GM12801 (cell line): ENCODE results near the gene ATP6V1E1.

ENCODE experiments used
- CTCF ChIP-seq: IDR thresholded peaks from one replicate; pipeline ENCODE4 v1.5.1; 2011; ENCODE audit warnings: control low read depth; ENCODE audit not compliant: insufficient read length; ENCODE audit errors: extremely low read depth

ATP6V1E1 gene

DNA sequence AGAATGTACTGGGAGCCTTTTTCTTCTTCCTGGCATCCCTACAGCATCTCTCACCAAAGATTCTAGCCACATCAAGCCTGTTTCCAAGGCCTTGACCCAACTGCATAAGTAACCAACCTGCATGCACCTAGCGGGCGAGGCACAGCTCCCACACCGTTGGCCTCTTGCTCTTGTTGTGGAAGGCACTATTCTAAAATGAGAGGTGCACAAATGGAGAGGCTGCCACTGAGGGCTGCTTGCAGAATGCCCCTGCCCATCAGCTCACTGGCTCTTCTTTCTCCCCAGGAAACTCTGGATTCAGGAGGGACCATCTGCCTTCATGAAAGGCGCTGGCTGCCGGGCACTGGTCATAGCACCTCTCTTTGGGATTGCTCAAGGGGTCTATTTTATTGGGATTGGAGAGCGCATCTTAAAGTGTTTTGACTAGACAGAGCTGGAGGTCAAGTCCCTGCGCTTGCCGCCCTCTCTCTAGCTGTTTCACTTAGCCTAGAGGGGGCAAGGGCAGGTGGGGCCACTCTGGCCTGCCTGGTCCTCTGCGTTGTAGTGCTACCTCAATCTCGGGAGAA, 38.7 kb downstream of the ATP6V1E1 start:
- no peak for TF ChIP-seq CTCF

DNA sequence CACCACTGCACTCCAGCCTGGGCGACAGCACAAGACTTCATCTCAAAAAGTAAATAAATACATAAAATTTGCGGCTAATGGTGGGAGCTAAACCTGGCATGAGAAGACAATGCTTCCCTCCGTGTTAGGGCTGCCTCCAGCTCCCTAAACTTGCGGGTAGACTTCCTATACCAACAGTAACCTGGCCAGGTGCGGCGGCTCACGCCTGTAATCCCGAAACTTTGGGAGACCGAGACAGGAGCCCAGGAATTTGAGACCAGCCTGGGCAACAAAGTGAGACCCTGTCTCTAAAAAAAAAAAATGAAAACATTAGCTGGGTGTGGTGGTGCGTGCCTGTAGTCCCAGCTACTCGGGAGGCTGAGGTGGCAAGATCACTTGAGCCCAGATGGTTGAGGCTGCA, 39.9 kb downstream of the ATP6V1E1 start:
- TF ChIP-seq CTCF: no peak

GRCh38 chr22:17587629-17588028, 40.9 kb downstream of the ATP6V1E1 start:
- TF ChIP-seq CTCF: no peak

DNA sequence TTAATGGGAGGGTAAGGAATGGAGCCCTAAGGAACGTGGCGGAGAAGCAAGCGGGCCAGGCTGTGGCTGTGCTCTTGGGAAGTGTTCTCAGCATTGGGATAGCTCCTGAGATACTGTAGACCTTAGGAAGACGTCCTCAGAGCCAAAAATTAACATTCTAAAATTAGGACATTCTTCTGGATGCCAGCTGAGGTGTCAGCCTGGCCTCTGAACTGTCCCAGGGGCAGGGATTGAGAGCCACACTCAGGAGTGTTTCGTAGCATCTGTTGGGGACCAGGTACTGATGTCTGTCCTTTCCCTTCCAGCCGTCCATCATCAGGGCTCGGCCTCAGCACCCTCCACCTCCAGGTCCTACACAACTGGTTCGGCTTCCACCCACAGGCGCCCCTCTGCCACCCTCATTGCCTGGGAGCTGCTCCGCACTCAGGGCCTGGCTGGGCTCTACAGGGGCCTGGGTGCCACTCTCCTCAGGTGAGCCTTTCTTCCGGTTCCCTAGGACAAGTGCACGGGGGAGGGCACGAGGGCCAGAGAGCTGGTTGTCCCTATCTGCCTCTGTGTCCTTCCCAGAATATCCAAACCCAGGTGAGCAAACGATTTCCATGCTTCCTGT, 41.6 kb downstream of the ATP6V1E1 start:
- no peak for TF ChIP-seq CTCF

DNA sequence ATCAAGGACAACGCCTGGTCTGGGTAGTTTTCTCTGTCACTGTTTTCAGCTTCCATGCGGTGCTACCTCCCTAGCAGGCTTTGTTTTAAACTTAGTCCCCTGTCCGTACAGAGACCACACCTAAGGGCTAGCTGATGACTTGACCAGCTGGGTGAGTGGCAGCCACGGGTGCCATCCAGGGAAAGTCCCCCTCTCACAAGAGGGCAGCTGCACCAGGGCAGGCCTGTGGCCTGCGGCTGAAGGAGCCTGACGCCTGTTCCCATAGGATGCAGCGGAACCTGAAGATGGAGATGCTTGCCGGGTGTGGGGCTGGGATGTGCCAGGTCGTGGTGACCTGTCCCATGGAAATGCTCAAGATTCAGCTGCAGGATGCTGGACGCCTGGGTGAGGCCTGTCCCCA, 45.4 kb downstream of the ATP6V1E1 start:
- TF ChIP-seq CTCF: no peak

DNA sequence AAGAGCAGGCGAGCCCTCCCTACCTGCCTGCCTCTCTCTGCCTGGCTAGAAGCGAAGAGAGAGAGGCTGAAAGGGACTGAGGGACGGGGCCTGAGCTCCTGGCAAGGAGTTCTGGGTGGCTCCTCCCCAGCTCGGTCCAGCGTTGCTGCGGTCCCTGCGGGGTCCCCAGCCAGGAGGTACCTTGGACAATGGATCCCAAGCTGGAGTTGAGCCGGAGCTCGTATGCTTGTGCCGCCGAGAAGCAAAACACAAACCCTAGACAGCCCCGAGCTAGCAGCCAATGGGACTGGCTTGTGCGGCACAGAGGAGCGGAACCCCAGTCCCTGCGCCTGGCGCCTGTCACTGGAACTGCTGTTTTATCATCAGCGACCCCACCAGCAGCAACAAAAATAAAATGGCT, 46.9 kb downstream of the ATP6V1E1 start:
- no peak for TF ChIP-seq CTCF

DNA sequence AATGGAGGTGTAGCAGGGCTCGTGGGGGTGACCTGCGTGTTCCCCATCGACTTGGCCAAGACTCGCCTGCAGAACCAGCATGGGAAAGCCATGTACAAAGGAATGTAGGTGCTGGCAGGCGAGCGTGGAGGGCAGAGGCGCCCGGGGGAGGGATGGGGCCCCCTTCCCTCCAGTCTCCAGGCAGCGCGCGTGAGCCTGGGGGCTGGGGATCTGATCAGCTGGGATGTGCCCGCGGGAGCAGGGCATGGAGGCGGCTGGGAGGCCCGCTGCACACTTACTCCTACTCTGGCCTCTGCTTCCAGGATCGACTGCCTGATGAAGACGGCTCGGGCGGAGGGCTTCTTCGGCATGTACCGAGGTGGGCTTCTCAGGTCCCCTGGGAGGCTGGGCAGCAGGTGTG, 47.5 kb downstream of the ATP6V1E1 start:
- no peak for TF ChIP-seq CTCF
